GM10847 (cell line): ENCODE measurements around the gene FKBP1A.

ENCODE experiments used
- POLR2A ChIP-seq: IDR thresholded peaks from 2 replicates; pipeline ENCODE4 v1.6.1; 2011; ENCODE audit not compliant: insufficient read length; ENCODE audit errors: extremely low read depth

FKBP1A gene

DNA sequence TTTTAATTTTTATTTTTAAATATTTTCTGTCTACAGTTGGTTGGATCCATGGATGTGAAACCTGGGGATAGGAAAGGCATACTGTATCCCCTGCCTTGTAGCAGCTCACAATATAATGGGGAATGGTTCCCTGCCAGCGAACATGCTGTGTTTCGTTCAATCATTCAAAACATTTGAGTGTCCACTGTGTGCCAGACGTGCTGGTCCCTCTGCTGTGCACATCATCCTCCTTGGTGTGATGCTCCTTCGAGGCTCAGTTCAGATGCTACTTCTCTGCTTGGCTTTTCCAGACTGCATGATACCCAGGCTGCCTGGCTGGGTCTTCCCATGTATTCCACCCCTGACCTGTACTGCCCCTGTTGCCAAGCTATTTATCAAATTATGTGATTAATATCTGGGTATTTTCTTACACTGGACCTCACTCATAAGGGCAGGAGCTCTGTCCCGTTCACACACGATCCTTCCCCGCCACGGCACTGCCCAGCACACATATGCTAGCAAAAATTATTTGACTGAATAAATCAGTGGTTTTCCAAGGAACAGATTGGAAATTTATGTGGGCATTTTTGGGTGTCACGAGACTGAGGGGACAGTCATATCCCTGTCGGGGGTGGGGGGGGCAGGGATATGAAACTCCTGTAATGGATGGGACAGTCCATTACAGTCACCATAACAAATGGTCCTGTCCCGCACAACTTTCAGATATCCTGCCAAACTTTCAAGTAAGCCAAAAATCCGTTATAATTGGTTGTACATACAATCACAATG lies 68.8 kb downstream of the FKBP1A start:
- no peak for TF ChIP-seq POLR2A

DNA sequence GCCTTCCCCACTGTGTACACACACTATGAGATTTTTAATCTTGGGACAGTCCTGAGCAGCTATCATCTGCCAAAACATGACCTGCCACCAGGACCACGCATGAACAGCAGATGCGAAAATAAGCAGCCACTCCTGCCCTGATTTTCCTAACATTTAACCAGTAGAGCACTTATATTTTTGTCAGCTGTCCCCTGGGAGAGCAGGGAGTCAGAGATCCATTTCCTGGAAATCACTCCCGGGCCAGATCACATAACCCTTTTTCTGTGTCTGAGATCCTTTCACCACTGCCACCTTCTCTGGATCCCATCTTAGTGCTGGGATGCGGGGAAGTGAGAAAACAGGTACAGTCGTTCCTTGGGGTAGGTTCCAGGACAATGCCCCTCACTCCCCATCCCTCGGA lies 69.6 kb downstream of the FKBP1A start:
- TF ChIP-seq POLR2A: no peak

DNA sequence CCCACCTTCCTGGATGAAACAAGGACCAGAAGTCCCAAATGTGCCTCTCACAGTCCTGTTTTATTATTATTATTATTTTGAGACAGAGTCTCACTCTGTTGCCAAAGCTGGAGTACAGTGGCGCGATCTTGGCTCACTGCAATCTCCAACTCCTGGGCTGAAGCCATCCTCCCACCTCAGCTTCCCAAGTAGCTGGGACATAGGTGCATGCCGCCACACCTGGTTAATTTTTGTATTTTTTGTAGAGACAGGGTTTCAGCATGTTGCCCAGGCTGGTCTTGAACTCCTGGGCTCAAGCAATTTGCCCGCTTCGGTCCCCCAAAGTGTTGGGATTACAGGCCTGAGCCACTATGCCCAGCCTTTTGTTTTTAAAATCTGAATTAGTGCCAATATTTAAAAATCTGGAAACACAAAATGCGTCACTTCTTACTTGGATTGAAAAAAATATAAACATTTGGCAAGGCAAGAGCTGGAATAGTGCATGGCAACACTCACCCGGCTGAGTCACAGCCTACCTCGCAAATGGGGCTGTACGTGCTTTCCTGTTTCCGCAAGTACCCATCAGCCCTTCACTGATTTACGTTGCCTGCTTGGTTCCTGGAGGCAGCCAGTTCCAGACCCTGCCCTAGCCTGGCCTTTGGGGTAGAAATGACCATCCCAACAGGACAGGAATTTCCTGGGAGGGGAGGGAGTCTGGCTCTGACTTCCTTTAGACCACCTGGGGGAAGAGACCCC lies 70.2 kb downstream of the FKBP1A start:
- no peak for TF ChIP-seq POLR2A

DNA sequence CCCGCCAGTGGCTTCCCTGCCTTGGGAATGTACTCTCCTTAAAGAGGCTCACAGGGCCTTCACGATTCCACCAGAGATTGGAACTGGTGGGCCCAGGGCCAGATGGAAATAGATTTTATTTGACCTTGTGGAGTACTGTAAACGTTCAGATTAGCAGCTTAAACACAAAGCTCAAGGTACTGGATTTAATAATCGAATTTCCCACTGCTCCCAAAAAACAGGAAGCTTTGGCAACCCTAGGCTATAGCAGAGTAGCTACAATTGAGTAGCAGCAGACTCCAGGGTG lies 71.3 kb downstream of the FKBP1A start:
- no peak for TF ChIP-seq POLR2A

DNA sequence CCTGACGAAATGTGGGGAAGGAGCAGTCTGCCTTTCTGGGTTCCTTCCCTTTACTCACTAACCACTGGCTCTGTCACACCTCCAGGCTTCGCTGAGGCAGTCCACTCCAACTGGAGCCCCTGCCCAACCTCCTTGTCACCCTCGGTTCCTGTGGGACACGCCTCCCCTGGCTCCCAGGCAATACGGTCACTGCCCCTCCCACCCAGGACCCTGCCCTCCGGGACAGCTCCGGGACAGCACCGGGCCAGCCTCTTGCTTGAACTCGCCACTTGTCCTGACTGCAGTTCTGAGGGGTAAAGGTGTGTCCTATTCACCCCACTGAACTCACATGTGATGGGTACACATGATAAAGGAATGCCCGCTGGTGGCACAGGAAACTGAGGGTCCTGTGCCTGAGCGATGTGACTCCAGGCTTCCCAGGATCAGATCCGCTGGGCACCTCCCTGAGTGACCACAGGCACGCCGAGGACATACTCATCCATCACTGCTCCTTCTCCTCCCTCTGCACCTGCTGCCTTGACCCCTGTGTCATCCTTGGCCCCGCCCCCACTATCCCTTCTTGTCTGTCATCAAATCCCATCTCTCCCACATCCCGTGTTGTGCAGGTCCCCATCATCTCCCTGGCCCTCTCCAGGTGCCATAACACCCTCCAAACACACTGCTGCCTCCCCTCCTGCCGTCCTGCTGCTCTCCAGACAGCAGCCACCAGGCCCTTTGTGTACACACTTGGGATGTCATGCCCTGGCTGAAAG lies 71.8 kb downstream of the FKBP1A start:
- no peak for TF ChIP-seq POLR2A

DNA sequence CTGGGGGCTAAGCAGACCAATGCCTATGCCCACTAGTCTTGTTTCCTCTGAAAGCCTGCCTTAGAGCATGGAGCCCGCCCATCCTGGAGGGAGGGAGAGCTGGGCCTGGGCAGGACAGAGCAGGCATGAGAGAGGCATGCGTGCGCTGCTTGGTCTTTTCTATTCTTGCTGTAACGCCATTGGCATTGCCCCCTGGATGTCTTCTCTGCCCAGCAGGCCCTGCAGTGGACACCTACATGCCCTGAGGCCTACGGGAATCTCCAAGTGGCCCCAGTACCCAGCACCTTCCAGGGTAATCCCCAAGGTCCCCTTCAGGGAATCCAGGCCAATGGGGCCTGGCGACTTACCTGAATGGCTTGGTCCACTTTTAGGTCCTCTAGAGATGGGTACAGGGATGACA lies 72.8 kb downstream of the FKBP1A start:
- TF ChIP-seq POLR2A: no peak

DNA sequence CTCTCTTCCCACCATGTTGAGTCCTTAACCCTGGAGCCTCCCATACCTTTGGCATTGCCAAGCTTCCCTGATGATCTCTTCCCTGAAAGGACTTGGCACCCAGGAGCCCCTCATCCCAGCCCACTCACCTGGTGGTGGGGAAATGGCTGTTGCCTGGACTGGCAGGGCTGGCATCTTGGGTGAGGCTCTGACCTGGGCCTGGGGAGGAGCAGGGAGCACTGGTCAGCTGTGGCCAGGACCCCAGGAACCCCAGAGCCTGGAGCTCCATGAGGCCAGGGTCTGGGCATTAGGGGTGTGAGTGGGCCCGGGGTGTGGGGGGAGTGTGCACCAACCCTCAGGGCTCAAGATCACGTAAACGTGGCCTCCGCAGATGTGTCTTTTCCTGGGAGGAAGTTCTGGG lies 73.4 kb downstream of the FKBP1A start:
- TF ChIP-seq POLR2A: no peak

DNA sequence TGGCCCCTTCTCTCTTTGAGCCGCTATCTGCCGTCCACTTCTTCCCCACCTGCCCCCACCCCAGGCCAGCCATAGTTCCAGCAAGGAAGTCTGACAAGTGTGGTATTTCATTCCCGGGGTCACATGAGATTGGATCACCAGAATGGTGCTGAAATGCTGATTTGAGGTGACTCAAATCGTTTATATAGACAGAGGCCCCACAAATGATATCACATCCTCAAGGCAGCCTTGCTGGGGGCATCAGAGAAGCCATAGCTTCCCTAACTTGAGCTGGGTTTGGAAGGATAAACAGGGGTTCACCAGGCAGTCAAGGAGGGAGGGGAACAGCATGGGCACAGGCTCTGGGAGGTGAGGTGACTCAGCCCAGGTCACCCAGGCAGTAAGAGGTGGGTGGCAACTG lies 73.8 kb downstream of the FKBP1A start:
- no peak for TF ChIP-seq POLR2A
